OCI-LY3 (cell line): ENCODE measurements around the gene SLC6A9.

Source experiments
- EZH2phosphoT487 ChIP-seq: fragments of 200-600 bp; shearing (Covaris generic); IDR thresholded peaks from 2 replicates; pipeline ENCODE4 v1.6.1; 2018; ENCODE audit warnings: antibody characterized with exemption, mixed run types, low read depth
- TF ChIP-seq, protein P1 (sequence below): fragments of 200-600, 300-600 bp; sonication (generic); IDR thresholded peaks from 2 replicates; pipeline ENCODE4 v1.5.1; 2014; ENCODE audit warnings: antibody characterized with exemption, low read length, low read depth

DNA sequence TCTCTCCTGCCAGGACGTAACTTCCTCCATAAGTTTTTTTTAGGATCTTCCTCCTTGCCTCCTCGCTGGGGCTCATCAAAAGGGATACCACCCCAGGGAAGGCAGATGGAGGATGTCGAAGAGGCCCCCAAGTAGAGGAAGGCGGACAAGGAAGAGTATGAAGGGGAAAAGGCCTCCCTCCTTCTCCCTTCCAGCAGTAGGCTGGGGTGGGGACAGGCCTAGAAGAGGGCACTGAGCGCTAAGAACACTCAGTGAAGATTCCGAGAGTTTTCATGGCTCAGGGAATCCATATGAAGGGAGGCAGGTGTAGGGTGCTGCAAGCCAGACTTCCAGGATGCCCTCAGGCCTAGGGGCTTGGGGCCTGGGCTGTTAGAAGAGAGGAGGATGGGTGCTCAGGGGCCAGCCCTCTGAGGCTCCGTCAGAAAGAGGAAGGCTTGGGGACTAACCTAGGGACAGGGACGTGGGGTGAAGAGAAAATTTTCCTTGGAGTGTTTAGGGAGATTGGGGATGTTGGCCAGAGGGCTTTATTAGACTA is 1.8 kb upstream of the SLC6A9 start:
- TF ChIP-seq, protein P1, sequence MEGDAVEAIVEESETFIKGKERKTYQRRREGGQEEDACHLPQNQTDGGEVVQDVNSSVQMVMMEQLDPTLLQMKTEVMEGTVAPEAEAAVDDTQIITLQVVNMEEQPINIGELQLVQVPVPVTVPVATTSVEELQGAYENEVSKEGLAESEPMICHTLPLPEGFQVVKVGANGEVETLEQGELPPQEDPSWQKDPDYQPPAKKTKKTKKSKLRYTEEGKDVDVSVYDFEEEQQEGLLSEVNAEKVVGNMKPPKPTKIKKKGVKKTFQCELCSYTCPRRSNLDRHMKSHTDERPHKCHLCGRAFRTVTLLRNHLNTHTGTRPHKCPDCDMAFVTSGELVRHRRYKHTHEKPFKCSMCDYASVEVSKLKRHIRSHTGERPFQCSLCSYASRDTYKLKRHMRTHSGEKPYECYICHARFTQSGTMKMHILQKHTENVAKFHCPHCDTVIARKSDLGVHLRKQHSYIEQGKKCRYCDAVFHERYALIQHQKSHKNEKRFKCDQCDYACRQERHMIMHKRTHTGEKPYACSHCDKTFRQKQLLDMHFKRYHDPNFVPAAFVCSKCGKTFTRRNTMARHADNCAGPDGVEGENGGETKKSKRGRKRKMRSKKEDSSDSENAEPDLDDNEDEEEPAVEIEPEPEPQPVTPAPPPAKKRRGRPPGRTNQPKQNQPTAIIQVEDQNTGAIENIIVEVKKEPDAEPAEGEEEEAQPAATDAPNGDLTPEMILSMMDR = no peak
- TF ChIP-seq EZH2phosphoT487 = no peak
